GM18511 (cell line): ENCODE measurements around the gene SPATA9.
"Not testable (repeated sequence)": the region's sequence is repeated elsewhere in the genome, so short reads cannot be mapped to it uniquely, and the experiment has no call there.

Experiments
- ATAC-seq: cut with Tn5 transposase; IDR thresholded peaks from one replicate; pipeline ENCODE4 v1.9.1; 2021; ENCODE audit warnings: mild to moderate bottlenecking, moderate library complexity; ENCODE audit not compliant: unreplicated experiment

SPATA9 gene

DNA sequence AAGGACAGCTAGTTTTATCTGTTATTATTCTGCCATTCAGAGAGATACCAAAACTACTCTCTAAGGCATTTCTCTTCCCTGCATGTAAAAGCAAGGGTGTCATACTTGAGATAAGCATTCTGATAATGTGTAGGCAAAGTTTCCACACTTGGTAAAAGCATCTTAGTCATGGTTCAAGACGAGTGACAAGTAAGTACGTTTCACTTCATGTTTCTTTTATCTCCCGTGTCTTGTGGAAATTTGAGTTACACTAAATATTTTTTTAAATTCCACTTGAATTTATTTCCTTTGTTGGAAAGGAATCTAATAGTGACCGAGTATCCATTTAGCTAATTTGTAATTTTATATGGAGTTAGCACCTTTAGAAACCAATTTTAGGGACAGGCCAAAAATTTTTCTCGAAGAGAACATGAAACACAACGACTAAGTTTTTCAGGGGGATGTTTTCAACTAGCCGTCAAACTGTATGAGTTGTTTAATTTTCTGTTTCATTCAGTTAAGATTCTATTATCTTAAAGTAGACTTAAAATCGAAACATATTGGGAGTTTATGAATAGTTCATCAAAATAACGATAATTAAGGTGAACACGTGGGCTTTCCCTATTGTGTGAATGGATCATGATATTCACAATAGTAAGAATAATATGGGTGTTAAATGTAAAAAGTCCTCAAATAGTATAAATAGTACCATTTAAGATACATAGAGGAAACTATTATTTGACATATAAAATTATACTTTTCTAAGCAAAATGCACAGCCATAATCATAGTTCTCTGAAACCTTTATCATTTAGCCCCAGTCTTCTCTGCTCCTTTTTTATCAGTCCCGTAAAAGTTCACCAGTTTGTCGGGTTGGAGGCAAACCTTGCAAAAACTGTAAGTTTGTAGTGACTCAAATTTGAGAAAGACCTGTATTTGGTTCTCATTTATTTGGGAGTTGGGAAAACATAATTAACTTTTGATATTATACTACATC is 34.6 kb downstream of the SPATA9 start:
- no peak for ATAC-seq

- peak; percentile 97 for ATAC-seq
These were observed 36.0 kb downstream of the SPATA9 start, which contains the start of gene RFESD for GRCh38 chr5:95646569-95647431. RFESD (plus strand) TSS chr5:95646777; CDS start chr5:95652272, 5,495 bp downstream.

DNA sequence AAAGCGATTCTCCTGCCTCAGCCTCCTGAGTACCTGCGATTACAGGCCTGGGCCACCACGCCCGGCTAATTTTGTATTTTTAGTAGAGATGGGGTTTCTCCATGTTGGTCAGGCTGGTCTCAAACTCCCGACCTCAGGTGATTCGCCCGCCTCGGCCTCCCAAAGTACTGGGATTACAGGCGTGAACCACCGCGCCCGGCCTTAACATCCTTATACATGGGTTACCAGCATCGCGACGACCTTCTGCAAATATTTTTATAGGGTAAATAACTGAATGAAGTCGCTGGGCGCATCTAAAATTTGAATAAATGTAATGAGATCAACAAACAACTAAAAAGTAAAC is 36.6 kb downstream of the SPATA9 start:
- not testable (repeated sequence) for ATAC-seq

DNA sequence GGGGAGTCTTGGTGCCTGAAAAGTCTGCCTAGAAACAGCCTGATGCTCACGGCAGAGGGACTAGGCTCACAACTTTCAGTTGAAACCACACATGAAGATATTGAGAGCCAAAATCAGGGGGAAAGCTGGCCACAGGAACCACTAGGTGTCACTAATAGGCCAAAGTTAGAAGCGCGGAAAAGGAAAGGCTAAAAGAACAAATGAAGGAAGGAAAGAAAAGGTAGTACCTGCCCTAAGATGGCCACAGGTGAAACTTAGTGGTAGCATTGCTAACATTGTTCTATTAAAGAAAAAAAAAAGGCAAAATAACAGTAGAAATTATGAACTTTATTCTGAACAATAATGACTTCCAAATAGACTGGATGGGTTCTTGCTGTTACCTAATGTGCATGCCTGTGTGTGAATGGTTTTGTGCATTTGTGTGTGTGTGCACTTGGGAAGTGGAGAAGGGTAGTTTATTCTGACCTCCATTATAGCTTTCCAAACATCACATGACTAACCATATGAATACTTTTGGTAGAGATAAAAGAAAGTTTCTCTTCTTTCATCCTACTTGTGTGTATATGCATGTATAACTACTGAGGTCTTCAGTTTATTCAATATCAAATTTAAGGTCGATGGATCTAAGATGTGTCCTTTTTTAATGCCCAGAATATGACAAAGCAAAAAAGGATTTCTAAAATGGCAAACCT is 38.3 kb downstream of the SPATA9 start:
- ATAC-seq: peak; percentile 40

- ATAC-seq: no peak
These were observed 39.6 kb downstream of the SPATA9 start for GRCh38 chr5:95643152-95643551.

- ATAC-seq: no peak
These were observed 41.0 kb downstream of the SPATA9 start for GRCh38 chr5:95641741-95642220.

DNA sequence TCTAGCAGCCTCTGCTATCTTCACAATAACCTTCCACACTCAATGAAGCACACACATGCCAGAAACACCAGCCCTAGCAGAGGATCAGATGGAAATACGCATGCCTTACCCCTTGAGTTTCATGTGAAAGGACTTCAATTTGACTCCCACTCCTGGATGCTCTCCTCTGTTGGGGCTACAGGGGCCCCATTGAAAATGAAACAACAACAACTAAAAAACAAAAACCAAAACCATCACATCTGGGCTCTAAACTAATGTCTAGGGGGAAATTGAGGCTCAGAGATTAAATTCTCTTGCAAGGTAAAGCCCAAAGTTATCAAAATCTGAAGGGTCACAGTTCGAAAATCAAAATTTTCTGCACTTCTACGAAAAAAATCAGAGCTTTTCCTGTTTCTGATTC is 44.2 kb downstream of the SPATA9 start:
- no peak for ATAC-seq

GRCh38 chr5:95634081-95634480 is 48.7 kb downstream of the SPATA9 start:
- no peak for ATAC-seq

DNA sequence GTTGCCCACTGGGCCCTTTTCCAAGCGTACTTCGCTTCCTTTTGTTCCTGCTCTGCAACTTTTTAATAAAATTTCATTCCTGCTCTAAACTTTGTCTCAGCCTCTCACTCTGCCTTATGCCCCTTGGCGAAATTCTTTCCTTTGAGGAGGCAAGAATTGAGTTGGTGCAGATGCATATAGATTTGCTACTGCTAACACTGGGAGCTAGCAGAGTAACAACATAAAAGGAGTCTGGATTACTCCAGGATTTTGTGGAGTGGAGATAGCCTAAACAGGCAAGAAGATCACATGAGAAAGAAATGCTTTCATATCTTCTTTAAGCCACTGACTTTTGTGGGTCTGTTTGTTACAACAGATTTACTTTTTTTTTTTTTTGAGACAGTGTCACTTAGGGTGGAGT is 49.1 kb downstream of the SPATA9 start:
- ATAC-seq: no peak

- ATAC-seq: not testable (repeated sequence)
These were observed 49.8 kb downstream of the SPATA9 start for GRCh38 chr5:95632942-95633341.

DNA sequence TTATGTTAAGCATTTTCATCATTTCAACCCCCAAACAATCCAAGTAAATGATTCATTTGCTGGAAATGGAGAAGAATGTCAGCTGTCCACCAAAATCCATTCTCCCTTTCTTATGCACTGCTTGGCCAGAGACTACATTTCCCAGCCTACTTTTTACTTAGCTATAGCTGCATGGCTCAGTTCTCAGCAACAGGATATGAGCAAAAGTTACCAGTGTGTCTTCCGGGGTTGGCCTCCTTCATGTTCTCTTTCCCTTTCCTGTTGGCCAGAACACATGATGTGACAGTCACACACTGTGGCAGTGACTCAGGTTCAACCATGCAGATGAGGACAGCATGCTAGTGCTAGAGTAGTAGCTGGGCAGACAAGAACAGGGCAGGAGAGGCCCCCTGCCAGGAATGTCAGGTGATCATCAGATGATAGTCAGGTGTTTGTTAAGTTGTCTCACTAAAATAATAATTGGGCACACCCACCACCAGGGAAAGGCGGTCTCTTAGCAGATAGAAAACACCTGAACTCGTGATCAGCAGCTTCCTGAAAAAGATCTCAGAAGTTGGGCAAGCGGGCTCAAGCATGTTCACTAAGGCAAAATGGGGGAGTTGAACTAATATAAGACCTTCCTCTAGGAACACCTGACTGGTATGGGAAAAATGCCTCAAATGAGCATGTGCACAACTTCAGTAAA is 50.7 kb downstream of the SPATA9 start:
- ATAC-seq: peak; percentile 98

DNA sequence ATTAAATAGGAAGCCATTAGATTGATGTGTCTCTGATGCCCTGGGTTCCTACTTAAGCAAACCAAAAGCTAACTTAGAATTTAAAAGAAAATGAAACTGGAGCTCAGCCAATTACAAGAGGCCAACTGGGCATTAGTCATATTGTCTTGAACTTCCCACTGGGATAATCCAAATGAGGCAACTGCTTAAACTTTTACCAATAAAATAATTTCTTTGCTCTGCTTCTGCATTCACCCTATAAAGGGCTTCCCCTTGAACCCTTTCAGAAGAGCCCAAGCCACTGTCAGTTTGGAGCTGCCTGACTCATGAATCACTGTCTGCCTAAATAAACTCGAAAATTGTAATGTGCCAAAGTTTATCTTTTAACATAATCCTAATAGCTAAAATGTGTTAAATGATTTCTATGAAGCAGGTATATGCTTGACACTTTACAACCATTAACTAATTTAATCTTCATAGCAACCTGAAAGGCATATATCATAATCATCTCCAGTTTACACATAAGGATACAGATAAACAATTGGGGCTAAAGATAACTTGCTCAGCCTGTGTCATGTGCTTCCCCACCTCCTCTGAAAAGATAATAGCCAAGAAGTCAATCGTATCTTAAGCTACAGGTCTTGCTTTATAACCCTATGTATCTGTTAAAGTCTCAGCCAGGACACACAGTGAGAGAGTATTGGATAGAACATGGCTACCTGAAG is 51.4 kb downstream of the SPATA9 start:
- ATAC-seq: peak; percentile 18

DNA sequence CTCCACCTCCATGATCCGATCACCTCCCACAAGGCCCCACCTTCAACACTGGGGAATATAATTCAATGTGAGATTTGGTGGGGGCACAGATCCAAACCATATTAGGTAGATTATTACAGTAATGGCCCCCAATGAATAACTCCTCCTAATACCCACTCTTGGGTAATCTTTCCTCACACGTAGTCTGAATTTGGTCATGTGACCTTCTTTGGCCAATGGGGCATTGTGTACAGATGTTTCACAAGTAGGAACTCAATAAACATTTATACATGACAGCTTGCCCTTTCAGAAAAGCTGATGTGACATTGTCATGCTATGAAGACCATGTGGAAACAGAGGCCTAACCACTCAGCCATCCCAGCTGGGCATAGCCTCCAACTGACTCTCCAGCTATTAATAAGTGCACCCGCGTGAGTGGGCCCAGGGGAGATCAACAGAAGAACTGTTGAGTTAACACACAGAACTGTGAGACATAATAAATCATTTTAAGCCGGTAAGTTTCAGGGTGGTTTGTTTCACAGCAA is 52.3 kb downstream of the SPATA9 start:
- no peak for ATAC-seq

DNA sequence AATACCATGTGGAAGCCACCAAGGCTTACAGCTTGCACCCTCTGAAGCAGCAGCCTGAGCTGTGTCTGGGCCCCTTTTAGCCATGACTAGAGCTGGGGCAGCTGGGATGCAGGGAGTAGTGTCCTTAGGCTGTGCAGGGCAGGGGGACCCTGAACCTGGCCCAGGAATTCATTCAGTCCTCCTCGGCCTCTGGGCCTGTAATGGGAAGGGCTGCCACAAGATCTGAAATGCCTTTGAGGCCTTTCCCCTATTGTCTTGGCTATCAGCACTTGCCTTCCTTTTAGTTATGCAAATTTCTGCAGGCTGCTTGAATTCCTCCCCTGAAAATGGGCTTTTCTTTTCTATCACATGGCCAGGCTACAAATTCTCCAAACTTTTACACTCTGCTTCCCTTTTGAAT is 53.9 kb downstream of the SPATA9 start:
- no peak for ATAC-seq

DNA sequence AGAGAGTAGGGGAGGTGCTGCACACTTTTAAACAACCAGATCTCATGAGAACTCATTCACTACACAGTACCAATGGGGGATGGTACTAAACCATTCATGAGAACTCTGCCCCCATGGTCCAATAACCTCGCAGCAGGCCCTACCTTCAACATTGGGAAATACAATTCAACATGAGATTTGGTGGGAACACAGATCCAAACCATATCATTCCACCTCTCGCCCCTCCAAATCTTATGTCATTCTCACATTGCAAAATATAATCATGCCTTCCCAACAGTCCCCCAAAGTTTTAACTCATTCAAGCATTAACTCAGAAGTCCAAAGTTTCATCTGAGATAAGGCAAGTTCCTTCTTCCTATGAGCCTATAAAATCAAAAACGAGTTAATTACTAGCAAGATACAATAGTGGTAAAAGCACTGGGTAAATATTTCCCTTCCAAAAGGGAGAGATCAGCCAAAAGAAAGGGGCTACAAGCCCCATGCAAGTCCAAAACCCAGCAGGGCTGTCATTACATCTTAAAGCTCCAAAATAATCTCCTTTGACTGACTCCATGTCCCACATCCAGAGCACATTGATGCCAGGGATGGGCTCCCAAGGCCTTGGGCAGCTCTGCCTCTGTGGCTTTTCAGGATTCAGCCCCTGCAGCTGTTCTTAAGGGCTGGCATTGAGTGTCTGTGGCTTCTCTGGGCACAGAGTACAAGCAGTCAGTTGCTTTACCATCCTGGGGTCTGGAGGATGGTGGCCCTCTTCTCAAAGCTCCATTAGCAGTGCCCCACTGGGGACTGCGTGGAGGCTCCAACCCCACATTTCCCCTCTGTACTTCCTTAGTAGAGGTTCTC is 54.6 kb downstream of the SPATA9 start:
- ATAC-seq: no peak

DNA sequence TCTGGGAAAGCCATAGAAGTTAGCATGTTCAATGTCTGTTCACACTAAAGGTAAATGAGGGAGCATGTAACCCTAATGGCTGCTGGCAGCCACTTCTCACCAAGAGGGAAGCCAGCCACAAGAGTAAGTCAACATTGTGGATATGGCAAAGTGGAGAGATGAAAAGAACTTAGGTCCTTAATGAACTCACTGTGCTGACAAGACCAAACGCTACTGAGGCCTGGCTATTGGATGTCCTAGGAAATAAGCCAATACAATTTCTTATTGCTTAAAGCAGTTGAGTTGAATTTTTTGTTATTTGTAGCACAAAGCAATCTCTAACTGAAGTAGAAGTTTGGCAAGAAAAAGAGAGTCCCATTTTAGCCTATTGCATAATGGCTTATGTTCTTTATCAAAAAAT is 56.1 kb downstream of the SPATA9 start:
- ATAC-seq: no peak

GRCh38 chr5:95624368-95624767 is 58.4 kb downstream of the SPATA9 start:
- no peak for ATAC-seq

DNA sequence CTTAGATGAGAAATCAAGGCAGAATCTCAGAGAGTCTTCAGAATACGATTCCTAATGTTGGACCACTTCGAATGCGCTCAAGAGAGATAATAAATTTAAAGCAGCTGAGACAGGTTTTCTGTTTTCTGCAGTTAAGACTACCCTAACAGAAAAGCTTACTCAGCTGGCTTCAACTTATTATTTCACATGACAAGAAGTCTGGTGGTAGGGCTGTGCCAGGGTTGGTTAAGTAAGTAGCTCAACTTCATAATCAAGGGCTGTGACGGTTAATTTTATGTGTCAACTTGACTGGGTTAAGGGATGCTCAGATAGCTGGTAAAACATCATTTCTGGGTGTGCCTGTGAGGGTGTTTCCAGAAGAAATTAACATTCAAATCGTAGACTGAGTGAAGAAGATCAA is 59.1 kb downstream of the SPATA9 start:
- no peak for ATAC-seq
